ENCODE measurements around the gene MPG.
"Not testable (repeated sequence)": the region's sequence is repeated elsewhere in the genome, so short reads cannot be mapped to it uniquely, and the experiment has no call there.

The MPG gene

GRCh38 chr16:36336-36984, 41.6 kb upstream of the MPG start:
- no peak for TF ChIP-seq CTCF (IDR thresholded peaks at IDR 0.05; ENCODE audit: insufficient read depth, low read depth, low read length, missing control alignments)
- no peak for DNase-seq (ENCODE audit: low read depth)
- H3K4me3 ChIP-seq (ENCODE audit: low read depth, low read length): no peak overlapping the region

GRCh38 chr16:37511-37910, 40.5 kb upstream of the MPG start:
- no peak for DNase-seq (ENCODE audit: low read depth)
- TF ChIP-seq CTCF (IDR thresholded peaks at IDR 0.05; ENCODE audit: insufficient read depth, low read depth, low read length, missing control alignments): no peak
- no peak overlapping the region for H3K4me3 ChIP-seq (ENCODE audit: low read depth, low read length)

DNA sequence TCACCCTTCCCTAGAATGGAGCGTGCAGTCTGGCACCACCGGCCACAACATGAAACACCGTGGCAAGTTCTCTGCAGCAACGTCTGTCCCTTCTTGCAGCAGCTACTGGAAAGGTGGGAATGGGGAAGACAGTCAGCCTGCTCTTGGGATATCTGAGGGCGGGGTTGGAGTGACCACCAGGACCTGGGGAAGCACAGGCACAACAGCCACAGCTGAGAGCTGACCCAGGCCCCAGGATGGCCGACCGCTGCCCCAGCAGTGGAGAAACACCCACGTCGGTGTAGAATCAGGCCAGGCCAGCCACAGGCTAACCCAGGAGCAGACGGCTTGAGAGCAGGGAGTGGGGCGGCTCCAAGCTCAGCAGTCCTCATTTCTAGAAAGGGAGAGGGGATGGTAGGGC, 39.8 kb upstream of the MPG start:
- not testable (repeated sequence) for DNase-seq (ENCODE audit: low read depth)

DNA sequence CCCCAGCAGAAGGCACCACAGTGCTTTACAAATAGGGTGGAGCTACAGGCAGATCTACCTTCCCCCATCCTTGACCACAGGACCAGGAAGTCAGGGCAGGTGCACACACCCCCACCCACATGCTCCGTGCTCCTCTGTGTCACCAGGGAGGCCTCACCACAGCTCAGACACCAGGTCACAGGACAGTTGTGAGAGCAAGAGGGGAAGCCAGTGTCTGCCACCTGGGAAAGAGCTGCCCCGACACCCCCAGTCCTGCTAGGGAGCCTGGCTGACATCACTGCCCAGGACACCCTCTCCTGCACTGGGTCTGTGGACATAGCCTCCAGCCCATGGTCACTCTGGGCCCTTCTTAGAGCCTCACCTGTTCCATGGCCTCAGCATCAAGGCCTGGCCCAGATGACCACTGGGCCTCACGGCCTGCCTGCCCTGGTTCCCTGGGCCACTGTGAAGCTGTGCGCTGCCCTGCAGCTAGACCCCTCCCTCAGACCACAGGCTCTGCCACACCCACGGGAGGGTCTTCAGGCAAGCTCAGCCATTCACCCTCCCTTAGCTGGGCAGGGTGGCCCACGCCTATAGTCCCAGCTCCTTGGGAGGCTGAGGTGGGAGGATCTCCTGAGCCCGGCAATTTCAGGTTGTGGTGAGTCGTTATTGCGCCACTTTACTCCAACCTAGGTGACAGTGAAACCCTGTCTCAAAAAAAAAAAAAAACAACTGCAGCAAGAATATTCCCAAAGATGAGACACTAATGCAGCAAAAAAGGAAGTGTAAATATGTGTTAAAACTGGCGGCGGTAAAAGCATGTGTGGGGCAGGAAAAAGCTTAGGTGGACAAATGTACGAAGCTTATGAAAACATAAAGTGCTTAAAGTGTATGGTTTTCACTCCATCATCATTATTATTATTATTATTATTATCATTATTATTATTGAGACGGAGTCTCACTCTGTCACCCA, 38.8 kb upstream of the MPG start:
- DNase-seq (ENCODE audit: low read depth): peak; percentile 81
- no peak for TF ChIP-seq CTCF (IDR thresholded peaks at IDR 0.05; ENCODE audit: insufficient read depth, low read depth, low read length, missing control alignments)
- H3K4me3 ChIP-seq (ENCODE audit: low read depth, low read length): no peak overlapping the region

More for the DNA sequence above, 39.8 kb upstream of the MPG start:
- not testable (repeated sequence) for H3K4me3 ChIP-seq (ENCODE audit: low read depth, low read length)

DNA sequence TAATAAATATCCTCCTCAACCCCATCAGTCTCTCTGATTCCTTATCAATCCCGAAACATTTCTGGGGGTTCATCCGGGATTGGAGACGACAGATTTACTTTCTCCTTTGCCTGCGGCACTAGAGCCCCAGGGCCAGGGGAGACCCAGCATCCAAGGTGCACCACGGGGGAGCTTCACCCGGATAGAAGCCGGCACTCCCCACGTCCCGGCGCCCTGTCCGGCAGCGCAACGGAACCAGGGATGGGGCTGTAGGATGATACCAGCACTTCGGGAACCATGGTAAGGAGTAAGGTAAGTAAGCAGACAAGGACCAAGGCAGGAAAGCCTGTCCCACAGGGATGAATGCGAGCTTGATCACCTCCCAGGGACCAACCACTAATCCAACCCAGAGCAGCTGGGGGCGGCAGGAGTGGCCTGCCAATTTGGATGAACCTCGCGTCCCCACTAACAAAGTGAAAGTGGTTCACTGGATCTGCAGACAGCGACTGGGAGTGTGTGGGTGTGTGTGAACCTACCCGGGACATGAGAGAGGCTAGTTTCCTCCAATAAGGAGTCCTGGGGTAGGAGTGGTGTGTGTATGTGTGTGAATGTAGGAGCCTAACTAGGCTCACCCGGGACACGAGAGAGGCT, 36.5 kb upstream of the MPG start:
- H3K4me3 ChIP-seq (ENCODE audit: low read depth, low read length): no peak overlapping the region
- no peak for DNase-seq (ENCODE audit: low read depth)
- no peak for TF ChIP-seq CTCF (IDR thresholded peaks at IDR 0.05; ENCODE audit: insufficient read depth, low read depth, low read length, missing control alignments)

- no peak for DNase-seq (ENCODE audit: low read depth)
- no peak overlapping the region for H3K4me3 ChIP-seq (ENCODE audit: low read depth, low read length)
- no peak for TF ChIP-seq CTCF (IDR thresholded peaks at IDR 0.05; ENCODE audit: insufficient read depth, low read depth, low read length, missing control alignments)
Observed at GRCh38 chr16:42069-42457, 36.0 kb upstream of the MPG start.

- no peak overlapping the region for H3K4me3 ChIP-seq (ENCODE audit: low read depth, low read length)
- no peak for DNase-seq (ENCODE audit: low read depth)
- no peak for TF ChIP-seq CTCF (IDR thresholded peaks at IDR 0.05; ENCODE audit: insufficient read depth, low read depth, low read length, missing control alignments)
Observed at GRCh38 chr16:42691-43090, 35.3 kb upstream of the MPG start.
